Inflammatory macrophage treated with lipopolysaccharide for 1 hour (primary cell): ENCODE data around the gene THTPA.
A peak's percentile ranks its signal among the peaks of the same experiment; 100 is the strongest.

Experiments used
- DNase-seq, 2 donors: peaks; one replicate each; pipeline ENCODE4 v3.0.0-alpha.2; 2020 to 2022

THTPA gene

GRCh38 chr14:23551266-23552028 is 4.6 kb upstream of the THTPA start, which contains the start of gene ZFHX2:
TSS of gene ZFHX2 (minus strand) at chr14:23551765. CDS start at chr14:23535325, 16,440 bp downstream.
- peak; percentile 52 to 65 for DNase-seq

DNA sequence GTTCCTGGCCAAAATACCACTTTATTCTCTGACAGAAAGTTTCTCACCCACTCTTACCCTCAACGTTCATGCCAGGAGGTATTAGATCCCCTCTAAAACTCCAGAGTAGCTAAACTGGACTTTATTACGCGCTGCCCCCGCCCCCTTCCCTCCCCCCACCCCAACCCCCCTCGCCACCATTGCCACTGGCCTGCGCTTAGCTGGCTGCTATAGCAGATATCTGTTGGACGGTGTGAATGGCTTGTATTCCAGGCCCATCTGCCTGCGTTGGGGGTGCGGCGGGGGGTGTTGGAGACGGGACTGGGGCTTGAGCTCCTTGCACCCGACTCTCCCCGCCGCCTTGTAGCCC is 564 bp upstream of the THTPA start:
- DNase-seq: no peak

DNA sequence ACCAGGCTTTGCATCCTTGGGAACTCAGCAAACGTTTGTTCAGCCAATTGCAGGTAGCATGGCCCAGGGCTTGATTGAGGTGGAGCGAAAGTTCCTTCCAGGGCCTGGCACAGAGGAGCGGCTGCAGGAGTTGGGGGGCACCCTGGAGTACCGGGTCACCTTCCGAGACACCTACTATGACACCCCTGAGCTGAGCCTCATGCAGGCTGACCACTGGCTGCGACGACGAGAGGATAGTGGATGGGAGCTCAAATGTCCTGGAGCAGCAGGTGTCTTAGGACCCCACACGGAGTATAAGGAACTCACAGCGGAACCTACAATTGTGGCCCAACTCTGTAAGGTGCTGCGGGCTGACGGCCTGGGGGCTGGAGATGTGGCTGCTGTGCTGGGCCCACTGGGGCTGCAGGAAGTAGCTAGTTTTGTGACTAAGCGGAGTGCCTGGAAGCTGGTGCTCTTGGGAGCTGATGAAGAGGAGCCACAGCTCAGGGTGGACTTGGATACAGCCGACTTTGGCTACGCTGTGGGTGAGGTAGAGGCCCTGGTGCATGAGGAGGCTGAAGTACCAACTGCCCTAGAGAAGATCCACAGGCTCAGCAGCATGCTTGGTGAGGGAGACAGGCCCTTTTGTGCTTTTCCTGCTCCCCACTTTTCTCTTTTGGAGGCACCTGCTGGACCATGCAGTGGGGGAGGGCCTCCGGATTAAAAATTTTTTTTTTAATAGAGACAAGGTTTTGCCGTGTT is 799 bp downstream of the THTPA start:
- DNase-seq: no peak

- DNase-seq: no peak
Measured at GRCh38 chr14:23557521-23557920, 1.4 kb downstream of the THTPA start.

DNA sequence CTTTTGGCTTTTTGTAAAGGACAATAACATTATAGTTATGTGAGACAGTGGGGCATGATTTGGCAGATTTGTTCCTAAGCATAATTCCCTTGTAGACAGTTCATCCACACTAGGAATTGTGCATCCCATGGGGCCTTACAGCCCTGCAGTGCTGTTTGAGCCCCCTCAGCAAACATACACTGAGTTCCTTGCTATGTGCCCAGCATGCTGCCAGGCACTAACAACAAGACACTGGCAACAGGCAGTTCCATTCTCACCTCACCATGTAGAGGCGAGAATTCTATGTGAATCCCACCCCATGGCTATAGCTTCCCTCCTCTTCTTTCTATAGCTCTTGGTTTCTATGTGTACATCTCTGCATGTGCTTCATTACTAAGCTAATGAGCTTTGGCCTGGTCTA is 1.9 kb downstream of the THTPA start:
- no peak for DNase-seq

DNA sequence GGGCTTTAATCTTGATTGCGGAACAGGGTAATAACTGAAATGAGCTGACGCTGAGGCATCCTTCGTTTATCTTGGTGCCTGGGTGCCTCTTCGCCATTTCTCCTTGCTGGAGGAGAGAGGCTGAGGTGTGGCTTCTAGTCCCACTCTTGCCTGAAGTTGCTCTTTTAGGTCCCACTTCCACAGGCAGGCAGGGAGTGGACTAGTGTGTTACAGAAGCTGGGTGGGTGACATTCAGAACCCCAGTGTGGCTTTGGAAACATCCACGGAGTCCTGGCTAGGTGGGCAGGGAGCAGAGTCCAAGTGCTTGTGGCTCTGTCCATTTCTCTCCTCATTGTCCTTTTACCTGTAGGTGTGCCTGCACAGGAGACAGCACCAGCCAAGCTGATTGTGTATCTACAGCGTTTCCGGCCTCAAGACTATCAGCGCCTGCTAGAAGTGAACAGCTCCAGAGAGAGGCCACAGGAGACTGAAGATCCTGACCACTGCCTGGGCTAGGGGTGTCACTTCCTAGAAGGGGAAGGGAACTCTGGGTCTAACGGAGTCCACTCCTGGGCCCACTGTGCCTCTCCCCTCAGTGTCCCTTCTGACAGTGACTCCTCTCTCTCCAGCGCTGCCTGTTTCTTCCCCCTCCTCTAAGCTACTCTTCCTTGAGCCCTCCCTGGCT is 2.4 kb downstream of the THTPA start:
- DNase-seq: no peak

GRCh38 chr14:23559010-23559925 is 3.2 kb downstream of the THTPA start:
- DNase-seq: peak in 1 of 2 donors; percentile 74

- DNase-seq: no peak
Measured at GRCh38 chr14:23559926-23560520, 4.0 kb downstream of the THTPA start.

DNA sequence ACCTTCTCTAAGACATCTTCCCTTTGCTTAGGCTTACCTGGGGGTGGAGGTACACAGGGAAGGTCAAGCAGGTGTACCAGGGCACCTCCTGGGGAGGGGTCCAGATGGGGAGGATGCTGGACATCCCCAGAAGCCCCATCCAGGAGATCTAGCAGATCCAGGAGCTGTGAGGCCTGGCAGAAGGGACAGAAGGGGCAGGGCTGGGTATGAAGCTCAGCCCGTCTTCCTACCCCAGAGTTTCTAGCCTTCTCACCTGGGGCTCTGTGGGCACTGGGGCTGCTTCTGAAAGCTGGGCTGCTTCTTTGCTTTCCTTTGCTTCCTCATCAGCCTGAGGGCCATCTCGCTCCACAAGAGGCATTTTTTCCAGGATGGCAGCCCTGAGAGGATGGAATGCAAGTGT is 5.2 kb downstream of the THTPA start:
- no peak for DNase-seq

DNA sequence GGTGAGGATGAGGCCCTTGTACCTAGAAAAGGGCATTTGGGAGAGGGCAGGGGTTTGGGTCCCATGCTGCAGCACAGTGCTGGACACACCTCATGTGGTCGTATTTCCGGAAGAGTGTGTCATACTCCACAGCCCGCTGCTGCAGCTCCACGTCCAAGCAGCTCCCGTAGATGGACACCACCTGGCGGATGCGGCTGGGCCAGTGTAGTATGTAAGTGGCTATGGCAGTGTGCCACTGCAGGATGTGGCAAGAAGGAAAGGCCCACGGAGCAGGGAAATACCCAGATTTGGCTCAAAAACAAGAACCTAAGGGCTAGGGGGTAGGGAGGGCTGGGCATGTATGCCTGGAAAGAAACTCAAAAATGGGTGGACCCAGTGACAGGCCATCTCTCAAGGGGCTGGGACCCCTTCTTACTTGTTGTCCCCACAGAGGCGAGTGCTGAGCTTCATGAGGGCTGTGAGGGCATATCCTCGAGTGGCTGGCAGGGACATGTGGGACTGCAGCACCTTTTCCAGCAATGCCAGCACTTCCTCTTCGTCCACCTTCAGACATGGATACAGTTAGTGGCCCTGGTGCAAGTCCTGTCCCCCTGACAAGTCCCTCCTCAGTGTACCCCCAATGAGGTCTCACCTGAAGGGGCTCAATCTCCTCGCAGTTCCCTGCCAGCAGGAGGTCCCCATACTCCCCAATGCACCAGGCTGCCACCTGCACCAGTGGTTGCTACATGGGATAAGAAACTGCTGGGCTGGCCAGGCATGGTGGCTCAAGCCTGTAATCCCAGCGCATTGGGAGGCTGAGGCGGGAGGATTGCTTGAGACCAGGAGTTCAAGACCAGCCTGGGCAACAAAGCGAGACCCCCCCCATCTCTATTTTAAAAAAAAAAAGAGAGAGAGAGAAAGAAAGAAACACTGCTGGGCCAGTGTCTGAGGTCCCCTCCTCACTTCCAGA is 6.1 kb downstream of the THTPA start:
- no peak for DNase-seq

DNA sequence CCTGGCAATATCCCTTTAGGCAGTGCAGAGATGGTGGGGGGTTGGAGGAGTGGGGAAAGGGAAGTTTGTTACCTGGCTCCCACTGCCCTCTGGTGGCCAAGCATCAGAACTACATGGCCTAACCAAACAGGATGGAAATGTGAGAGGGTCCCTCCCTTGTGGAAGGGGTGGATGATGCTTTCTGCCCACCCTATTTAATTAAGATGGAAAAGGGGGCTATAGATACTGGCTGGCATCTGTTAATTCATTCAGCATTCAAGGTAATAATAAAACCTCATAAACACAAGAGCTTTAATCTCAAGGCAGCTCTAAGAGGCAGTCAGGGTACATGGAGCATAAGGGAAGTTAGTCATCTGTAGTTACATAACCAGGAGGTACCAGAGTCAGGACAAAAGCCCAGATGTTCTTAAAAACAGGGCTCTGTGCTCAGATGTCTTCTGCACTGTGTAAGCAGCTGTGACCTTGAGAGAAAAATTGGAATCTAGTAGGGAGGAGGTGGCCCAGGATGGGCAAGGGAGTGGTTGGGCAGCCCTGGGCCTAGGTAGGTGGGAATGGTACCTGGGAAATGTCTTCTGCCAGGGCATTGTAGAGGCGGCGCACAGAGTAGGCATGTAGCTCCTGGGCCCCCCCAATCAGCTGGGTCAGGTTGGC is 6.9 kb downstream of the THTPA start:
- DNase-seq: peak in 1 of 2 donors; percentile 58

DNA sequence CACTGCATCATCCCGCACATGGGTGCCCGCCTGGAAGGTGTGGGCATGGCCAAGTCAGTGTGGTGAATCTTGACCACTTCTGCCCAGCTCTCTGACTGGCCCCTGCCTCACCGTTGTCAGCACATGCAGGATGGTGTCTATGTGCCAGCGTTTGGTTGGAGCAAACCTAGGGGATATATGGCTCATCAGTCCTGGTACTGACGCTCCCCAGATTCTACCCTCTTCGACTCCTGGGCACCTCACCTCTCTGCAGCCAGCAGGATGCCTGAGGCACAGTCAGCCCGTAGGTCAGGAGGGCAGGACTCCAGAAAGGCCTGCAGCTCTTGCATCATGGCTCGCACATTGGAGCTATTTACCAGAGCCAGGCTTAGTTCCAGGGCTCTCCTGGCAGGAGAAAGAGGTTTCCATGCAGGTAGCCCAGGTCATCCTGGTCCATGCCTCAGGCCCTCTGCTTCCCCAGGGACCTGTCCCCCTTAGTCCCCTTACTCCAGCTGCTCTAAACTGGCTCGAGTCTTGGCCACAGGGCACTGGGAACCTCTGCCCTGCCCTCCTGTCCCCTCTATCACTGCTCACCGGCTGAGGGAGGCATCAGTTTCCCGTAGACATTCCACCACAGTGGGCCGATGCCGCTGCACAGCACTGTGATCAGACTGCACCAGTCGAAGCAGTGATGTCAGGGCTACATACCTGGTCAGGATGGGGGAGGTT is 7.6 kb downstream of the THTPA start:
- DNase-seq: no peak

DNA sequence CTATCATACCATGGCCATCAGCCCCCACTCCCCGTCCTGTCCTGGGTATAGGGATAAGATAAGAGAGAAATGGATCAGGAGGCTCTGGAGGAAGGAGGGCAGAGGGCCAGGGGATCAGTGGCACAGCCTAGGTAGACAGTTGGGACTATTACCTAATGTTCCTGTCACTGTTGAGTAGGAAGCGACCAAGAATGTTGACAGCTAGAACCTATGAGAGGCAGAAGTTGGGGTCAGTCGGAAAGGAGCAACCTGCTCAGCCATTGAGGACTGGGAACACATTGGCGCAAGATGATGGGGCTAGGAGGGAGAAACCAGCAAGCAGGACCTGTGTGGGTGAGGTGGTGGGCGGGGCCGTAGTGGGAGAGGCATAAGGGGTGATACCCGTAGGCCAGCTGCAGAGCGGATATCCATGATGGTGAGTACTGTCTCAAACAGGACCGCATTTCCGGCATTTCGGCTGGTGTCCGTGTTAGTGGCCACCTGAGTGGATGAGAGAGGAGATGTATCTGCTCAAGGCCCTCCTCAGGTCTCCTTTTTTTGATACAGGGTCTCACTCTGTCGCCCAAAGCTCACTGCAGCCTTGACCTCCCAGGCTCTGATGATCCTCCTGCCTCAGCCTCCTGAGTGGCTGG is 8.2 kb downstream of the THTPA start:
- DNase-seq: no peak

GRCh38 chr14:23564876-23565275 is 8.8 kb downstream of the THTPA start:
- DNase-seq: no peak

DNA sequence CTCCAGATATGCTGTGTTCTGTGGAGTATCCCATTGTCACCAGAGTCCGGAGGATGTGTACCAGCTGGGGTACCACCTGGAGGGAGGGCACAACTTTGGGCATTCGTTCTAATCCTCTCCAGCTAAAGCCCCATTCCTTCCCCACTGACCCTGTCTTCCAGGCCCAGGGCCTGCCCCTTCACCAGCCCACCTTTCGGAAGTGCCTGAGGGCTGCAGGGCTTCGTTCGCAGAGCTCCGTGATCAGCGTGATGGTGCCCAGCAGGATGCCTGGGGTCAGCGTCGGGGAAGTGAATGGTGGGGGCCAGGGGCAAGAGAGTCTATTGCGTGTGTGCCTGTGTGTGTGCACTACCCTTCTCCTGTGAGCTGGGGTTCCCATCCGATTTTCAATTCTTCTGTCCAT is 9.6 kb downstream of the THTPA start:
- no peak for DNase-seq

DNA sequence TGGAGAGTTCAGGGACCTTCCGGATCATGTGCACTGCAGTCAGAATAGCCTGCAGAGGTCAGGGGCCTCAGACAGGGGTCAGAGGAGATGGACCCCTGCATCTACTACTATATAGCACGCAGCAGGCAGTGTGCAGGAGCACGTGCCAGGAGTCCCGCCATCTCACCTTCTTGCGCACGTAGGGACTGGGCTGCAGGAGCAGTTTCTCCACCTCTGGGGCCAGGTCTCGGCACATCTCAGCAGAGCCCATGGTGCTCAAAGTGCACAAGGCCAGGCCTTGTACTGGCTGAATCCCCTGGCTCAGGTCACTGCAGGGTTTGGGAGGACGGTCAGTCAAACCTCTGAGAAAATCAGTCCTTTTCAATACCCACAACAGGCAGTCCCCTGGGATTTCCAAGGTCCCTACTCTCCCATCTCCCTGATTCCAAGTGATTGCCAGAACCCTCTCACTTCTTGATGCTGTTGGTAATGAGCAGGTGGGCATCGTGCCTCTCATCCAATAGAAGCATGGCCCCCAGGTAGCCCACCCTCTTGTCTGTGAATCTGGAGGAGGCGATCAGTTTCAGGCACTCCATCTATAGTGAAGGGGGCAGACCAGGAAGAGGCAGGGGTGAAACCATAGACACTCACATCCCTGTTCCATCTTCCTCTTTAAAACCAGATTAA is 10.2 kb downstream of the THTPA start:
- DNase-seq: no peak

GRCh38 chr14:23566778-23567185 is 10.7 kb downstream of the THTPA start:
- DNase-seq: peak in 1 of 2 donors; percentile 25

- peak; percentile 74 to 81 for DNase-seq
Measured at GRCh38 chr14:23567186-23568020, 11.3 kb downstream of the THTPA start, which contains the start of gene AP1G2. TSS of gene AP1G2 (minus strand) at chr14:23567791. CDS start at chr14:23567314, 477 bp downstream.
